Measurements from ENCODE around the gene CNTNAP2. TPM values are rescaled to one million over a fixed set of nuclear protein-coding genes. Genes with fewer than 3 reads are reported as not detected.

Gene CNTNAP2
- total and polyA plus RNA-seq, 2 donors (not counting 1 experiment from before 2014, with no cell fraction given), result not detected

DNA sequence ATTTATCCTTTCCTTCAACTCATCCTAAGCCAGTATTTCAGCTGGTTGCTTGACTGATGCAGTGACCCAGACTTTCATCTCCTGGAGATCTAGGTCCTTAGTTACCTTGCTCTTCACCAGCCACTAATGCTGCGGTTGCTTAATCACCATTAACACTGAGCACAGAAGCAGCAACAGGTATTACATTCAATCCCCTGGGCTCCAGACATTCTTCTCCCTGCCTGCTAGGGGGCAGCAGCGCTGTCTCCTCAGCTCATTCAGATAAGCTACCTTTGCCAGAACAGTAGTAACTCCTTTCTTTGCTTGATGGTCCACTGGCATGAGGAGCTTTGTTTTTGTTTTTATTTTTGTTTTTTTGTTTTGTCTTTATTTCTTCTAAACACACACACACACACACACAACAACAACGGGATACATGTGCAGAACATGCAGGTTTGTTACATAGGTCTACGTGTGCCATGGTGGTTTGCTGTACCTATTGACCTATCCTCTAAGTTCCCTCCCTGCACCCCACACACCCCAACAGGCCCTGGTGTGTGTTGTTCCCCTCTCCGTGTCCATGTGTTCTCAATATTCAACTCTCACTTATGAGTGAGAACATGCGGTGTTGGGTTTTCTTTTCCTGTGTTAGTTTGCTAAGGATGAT is 1430.8 kb downstream of the CNTNAP2 start:
- TF ChIP-seq, protein P1, sequence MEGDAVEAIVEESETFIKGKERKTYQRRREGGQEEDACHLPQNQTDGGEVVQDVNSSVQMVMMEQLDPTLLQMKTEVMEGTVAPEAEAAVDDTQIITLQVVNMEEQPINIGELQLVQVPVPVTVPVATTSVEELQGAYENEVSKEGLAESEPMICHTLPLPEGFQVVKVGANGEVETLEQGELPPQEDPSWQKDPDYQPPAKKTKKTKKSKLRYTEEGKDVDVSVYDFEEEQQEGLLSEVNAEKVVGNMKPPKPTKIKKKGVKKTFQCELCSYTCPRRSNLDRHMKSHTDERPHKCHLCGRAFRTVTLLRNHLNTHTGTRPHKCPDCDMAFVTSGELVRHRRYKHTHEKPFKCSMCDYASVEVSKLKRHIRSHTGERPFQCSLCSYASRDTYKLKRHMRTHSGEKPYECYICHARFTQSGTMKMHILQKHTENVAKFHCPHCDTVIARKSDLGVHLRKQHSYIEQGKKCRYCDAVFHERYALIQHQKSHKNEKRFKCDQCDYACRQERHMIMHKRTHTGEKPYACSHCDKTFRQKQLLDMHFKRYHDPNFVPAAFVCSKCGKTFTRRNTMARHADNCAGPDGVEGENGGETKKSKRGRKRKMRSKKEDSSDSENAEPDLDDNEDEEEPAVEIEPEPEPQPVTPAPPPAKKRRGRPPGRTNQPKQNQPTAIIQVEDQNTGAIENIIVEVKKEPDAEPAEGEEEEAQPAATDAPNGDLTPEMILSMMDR (conservative IDR thresholded peaks at IDR 0.05 in 1 of 2, IDR thresholded peaks at IDR 0.05 in 1 of 2; ENCODE audit: low read depth in 1 of 2, low read length in 2 of 2), result peak in 1 of 2 donors; percentile 37
- no peak for TF ChIP-seq EZH2 (IDR thresholded peaks at IDR 0.05; ENCODE audit: low read length, missing control alignments)
- no peaks in the 10 kb centered on the region for H3K79me2 ChIP-seq (ENCODE audit: control insufficient read depth, insufficient read depth, low read length)
- H2AFZ ChIP-seq (ENCODE audit: low read length), result no peak overlapping the region
- no peaks in the 10 kb centered on the region for H3K27me3 ChIP-seq (ENCODE audit: control insufficient read depth, insufficient read depth, low read length)
- H3K4me3 ChIP-seq (replicated peaks in 1 of 4; ENCODE audit: control extremely low read depth in 1 of 4, insufficient read depth in 1 of 4, low read depth in 3 of 4, low read length in 4 of 4), result no peak overlapping the region
- no peak overlapping the region for H3K4me2 ChIP-seq (ENCODE audit: extremely low read depth, insufficient read depth, low read length)
- no peaks in the 10 kb centered on the region for H3K9me3 ChIP-seq (ENCODE audit: control insufficient read depth, insufficient read depth, low read depth, low read length)
- no peaks in the 10 kb centered on the region for H4K20me1 ChIP-seq (ENCODE audit: control insufficient read depth, extremely low read depth, insufficient read depth, low read length)
- DNase-seq (ENCODE audit: low read depth in 2 of 2), result peak; percentile 4
- no peak overlapping the region for H3K9ac ChIP-seq (ENCODE audit: insufficient read depth, low read length)
- H3K27ac ChIP-seq (ENCODE audit: insufficient read depth, low read length), result no peak overlapping the region
- no peaks in the 10 kb centered on the region for H3K4me1 ChIP-seq (ENCODE audit: control insufficient read depth, extremely low read depth, insufficient read depth, low read length)
- H3K36me3 ChIP-seq (ENCODE audit: control insufficient read depth, insufficient read depth, low read length), result no peaks in the 10 kb centered on the region

DNA sequence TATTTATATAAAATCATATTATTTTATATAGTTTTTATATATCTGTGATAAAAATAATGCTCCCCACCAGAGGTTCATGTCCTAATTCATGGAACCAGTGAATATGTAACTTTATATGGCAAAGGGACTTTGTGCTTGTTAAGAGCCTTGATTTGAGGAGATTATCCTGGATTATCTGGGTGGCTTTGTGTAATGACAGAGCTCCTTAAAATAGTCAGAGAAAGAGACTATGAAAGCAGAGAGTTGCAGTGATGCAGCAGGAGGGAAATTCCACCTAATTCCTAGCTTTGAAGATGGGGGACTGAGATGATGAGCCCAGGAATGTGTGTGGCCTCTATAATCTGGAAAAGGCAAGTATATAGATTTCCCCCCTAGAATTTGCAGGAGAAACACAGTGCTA is 1439.7 kb downstream of the CNTNAP2 start:
- Histone ChIP-seq H3K27ac (ENCODE audit: insufficient read depth, low read length) (no peak overlapping the region), H3K4me3 (replicated peaks in 1 of 4; ENCODE audit: control extremely low read depth in 1 of 4, insufficient read depth in 1 of 4, low read depth in 3 of 4, low read length in 4 of 4) (no peak overlapping the region), H3K36me3 (ENCODE audit: control insufficient read depth, insufficient read depth, low read length) (no peaks in the 10 kb centered on the region), H3K9ac (ENCODE audit: insufficient read depth, low read length) (no peak overlapping the region), H3K4me1 (ENCODE audit: control insufficient read depth, extremely low read depth, insufficient read depth, low read length) (no peaks in the 10 kb centered on the region), H3K27me3 (ENCODE audit: control insufficient read depth, insufficient read depth, low read length) (no peaks in the 10 kb centered on the region), H4K20me1 (ENCODE audit: control insufficient read depth, extremely low read depth, insufficient read depth, low read length) (no peaks in the 10 kb centered on the region), H3K9me3 (ENCODE audit: control insufficient read depth, insufficient read depth, low read depth, low read length) (no peaks in the 10 kb centered on the region), H2AFZ (ENCODE audit: low read length) (no peak overlapping the region), H3K4me2 (ENCODE audit: extremely low read depth, insufficient read depth, low read length) (no peak overlapping the region), H3K79me2 (ENCODE audit: control insufficient read depth, insufficient read depth, low read length) (no peaks in the 10 kb centered on the region)
- TF ChIP-seq, protein P1 (conservative IDR thresholded peaks at IDR 0.05 in 1 of 2, IDR thresholded peaks at IDR 0.05 in 1 of 2; ENCODE audit: low read depth in 1 of 2, low read length in 2 of 2), result no peak
- TF ChIP-seq EZH2 (IDR thresholded peaks at IDR 0.05; ENCODE audit: low read length, missing control alignments), result no peak
- no peak for DNase-seq (ENCODE audit: low read depth in 2 of 2)

DNA sequence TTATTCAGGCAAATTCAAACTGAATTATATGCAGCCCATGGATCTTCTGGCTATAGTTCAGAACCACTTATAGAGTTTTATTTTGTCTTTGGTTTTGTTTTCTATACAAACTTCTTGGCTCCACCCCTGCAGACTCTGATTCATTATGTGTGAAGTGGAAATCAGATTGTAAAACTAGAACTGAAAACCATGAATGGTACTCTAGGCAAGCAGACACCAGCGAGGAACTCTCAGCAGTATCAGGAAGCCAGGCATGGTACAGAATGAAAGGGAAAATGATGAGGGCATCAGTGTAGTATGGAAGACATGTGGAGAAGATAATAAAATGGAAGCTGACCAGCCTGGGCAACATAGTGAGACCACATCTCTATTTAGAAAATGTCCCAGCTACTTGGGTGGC is 1447.1 kb downstream of the CNTNAP2 start:
- no peak overlapping the region for H3K4me3 ChIP-seq (replicated peaks in 1 of 4; ENCODE audit: control extremely low read depth in 1 of 4, insufficient read depth in 1 of 4, low read depth in 3 of 4, low read length in 4 of 4)
- H3K27me3 ChIP-seq (ENCODE audit: control insufficient read depth, insufficient read depth, low read length), result no peaks in the 10 kb centered on the region
- no peaks in the 10 kb centered on the region for H4K20me1 ChIP-seq (ENCODE audit: control insufficient read depth, extremely low read depth, insufficient read depth, low read length)
- H3K4me1 ChIP-seq (ENCODE audit: control insufficient read depth, extremely low read depth, insufficient read depth, low read length), result no peaks in the 10 kb centered on the region
- H3K36me3 ChIP-seq (ENCODE audit: control insufficient read depth, insufficient read depth, low read length), result no peaks in the 10 kb centered on the region
- no peak overlapping the region for H3K4me2 ChIP-seq (ENCODE audit: extremely low read depth, insufficient read depth, low read length)
- no peak for DNase-seq (ENCODE audit: low read depth in 2 of 2)
- TF ChIP-seq, protein P1 (conservative IDR thresholded peaks at IDR 0.05 in 1 of 2, IDR thresholded peaks at IDR 0.05 in 1 of 2; ENCODE audit: low read depth in 1 of 2, low read length in 2 of 2), result no peak
- TF ChIP-seq EZH2 (IDR thresholded peaks at IDR 0.05; ENCODE audit: low read length, missing control alignments), result no peak
- no peak overlapping the region for H3K27ac ChIP-seq (ENCODE audit: insufficient read depth, low read length)
- no peak overlapping the region for H3K9ac ChIP-seq (ENCODE audit: insufficient read depth, low read length)
- H3K79me2 ChIP-seq (ENCODE audit: control insufficient read depth, insufficient read depth, low read length), result no peaks in the 10 kb centered on the region
- no peaks in the 10 kb centered on the region for H3K9me3 ChIP-seq (ENCODE audit: control insufficient read depth, insufficient read depth, low read depth, low read length)
- H2AFZ ChIP-seq (ENCODE audit: low read length), result no peak overlapping the region

All from fibroblast of lung (primary cell).